ENCODE data around the gene CFAP206.

- no peak for TF ChIP-seq CTCF (IDR thresholded peaks at IDR 0.05 in 2 of 3, conservative IDR thresholded peaks at IDR 0.05 in 1 of 3; ENCODE audit: borderline replicate concordance in 1 of 3, insufficient read depth in 1 of 3, low read depth in 2 of 3, low read length in 2 of 3)
- TF ChIP-seq YY1 (IDR thresholded peaks at IDR 0.05; ENCODE audit: extremely low read depth, insufficient replicate concordance, low read depth, low read length), result no peak
- TF ChIP-seq REST (IDR thresholded peaks at IDR 0.05; ENCODE audit: low read depth), result no peak
- no peak for TF ChIP-seq EZH2phosphoT487 (IDR thresholded peaks at IDR 0.05; ENCODE audit: borderline replicate concordance)
- TF ChIP-seq SP1 (IDR thresholded peaks at IDR 0.05; ENCODE audit: low read depth), result no peak
- no peak for TF ChIP-seq POLR2A (IDR thresholded peaks at IDR 0.05; ENCODE audit: borderline replicate concordance, extremely low read depth, insufficient read depth, insufficient read length)
- TF ChIP-seq ZFX (IDR thresholded peaks at IDR 0.05), result no peak
- no peak for TF ChIP-seq POLR2AphosphoS5 (IDR thresholded peaks at IDR 0.05; ENCODE audit: low read depth, low read length)
- TF ChIP-seq EZH2 (IDR thresholded peaks at IDR 0.05), result no peak
- no peak for TF ChIP-seq SRF (IDR thresholded peaks at IDR 0.05; ENCODE audit: low read depth)
- no peak for TF ChIP-seq EGR1 (IDR thresholded peaks at IDR 0.05; ENCODE audit: low read depth)
- TF ChIP-seq SIN3A (IDR thresholded peaks at IDR 0.05; ENCODE audit: low read depth), result no peak
- TF ChIP-seq FOSL1 (IDR thresholded peaks at IDR 0.05; ENCODE audit: low read depth), result no peak
- TF ChIP-seq ZNF274 (IDR thresholded peaks at IDR 0.05; ENCODE audit: low read depth, low read length), result no peak
Observed at GRCh38 chr6:87382861-87383260, 24.9 kb upstream of the CFAP206 start.

All from HCT116 (cell line).